ENCODE data around the gene CACNA1G.

The CACNA1G gene

GRCh38 chr17:50564916-50565315 lies 4.4 kb downstream of the CACNA1G start:
- Histone ChIP-seq H3K36me3 (ENCODE audit: insufficient read depth, low read length) (no peaks in the 10 kb centered on the region), H3K4me3 (ENCODE audit: low read depth, low read length, poor library complexity, severe bottlenecking) (no peak overlapping the region), H3K27me3 (ENCODE audit: insufficient read depth, low read length) (no peaks in the 10 kb centered on the region; the same call in 1 of the 2 replicates), H2AFZ (ENCODE audit: low read length) (no peak overlapping the region), H3K79me2 (ENCODE audit: insufficient read depth, low read length) (no peaks in the 10 kb centered on the region), H3K9me3 (ENCODE audit: low read length) (no peaks in the 10 kb centered on the region), H3K4me2 (ENCODE audit: low read length) (no peak overlapping the region), H3K9ac (ENCODE audit: low read length) (no peak overlapping the region), H3K4me1 (ENCODE audit: insufficient read depth, low read length, severe bottlenecking) (peaks cover 9% of the 10 kb centered on the region), H3K27ac (ENCODE audit: low read depth, low read length, poor library complexity, severe bottlenecking) (no peak overlapping the region), H3F3A (ENCODE audit: insufficient read depth, low read length) (no peaks in the 10 kb centered on the region), H3K9me2 (ENCODE audit: low read depth, low read length) (no peaks in the 10 kb centered on the region), H4K20me1 (ENCODE audit: insufficient read depth, low read length) (no peaks in the 10 kb centered on the region)
- no peak for TF ChIP-seq EZH2 (IDR thresholded peaks at IDR 0.05; ENCODE audit: borderline replicate concordance, low read length)
- no peak for TF ChIP-seq CTCF (IDR thresholded peaks at IDR 0.05; ENCODE audit: low read length)

GRCh38 chr17:50565402-50566350 lies 5.2 kb downstream of the CACNA1G start:
- no peaks in the 10 kb centered on the region for H3K9me3 ChIP-seq (ENCODE audit: low read length)
- no peaks in the 10 kb centered on the region for H3F3A ChIP-seq (ENCODE audit: insufficient read depth, low read length)
- no peaks in the 10 kb centered on the region for H3K9me2 ChIP-seq (ENCODE audit: low read depth, low read length)
- no peak overlapping the region for H3K4me3 ChIP-seq (ENCODE audit: low read depth, low read length, poor library complexity, severe bottlenecking)
- no peak overlapping the region for H3K4me2 ChIP-seq (ENCODE audit: low read length)
- H3K36me3 ChIP-seq (ENCODE audit: insufficient read depth, low read length), result no peaks in the 10 kb centered on the region
- TF ChIP-seq EZH2 (IDR thresholded peaks at IDR 0.05; ENCODE audit: borderline replicate concordance, low read length) (no peak), CTCF (IDR thresholded peaks at IDR 0.05; ENCODE audit: low read length) (no peak)
- no peak overlapping the region for H3K27ac ChIP-seq (ENCODE audit: low read depth, low read length, poor library complexity, severe bottlenecking)
- H3K4me1 ChIP-seq (ENCODE audit: insufficient read depth, low read length, severe bottlenecking), result peaks cover 4% of the 10 kb centered on the region
- no peaks in the 10 kb centered on the region; the same call in 1 of the 2 replicates for H3K27me3 ChIP-seq (ENCODE audit: insufficient read depth, low read length)
- no peak overlapping the region for H2AFZ ChIP-seq (ENCODE audit: low read length)
- H4K20me1 ChIP-seq (ENCODE audit: insufficient read depth, low read length), result no peaks in the 10 kb centered on the region
- H3K79me2 ChIP-seq (ENCODE audit: insufficient read depth, low read length), result no peaks in the 10 kb centered on the region
- H3K9ac ChIP-seq (ENCODE audit: low read length), result no peak overlapping the region

- Histone ChIP-seq H4K20me1 (ENCODE audit: insufficient read depth, low read length) (no peaks in the 10 kb centered on the region), H3K4me3 (ENCODE audit: low read depth, low read length, poor library complexity, severe bottlenecking) (no peak overlapping the region), H3K79me2 (ENCODE audit: insufficient read depth, low read length) (no peaks in the 10 kb centered on the region), H3K9me2 (ENCODE audit: low read depth, low read length) (no peaks in the 10 kb centered on the region), H3F3A (ENCODE audit: insufficient read depth, low read length) (no peaks in the 10 kb centered on the region), H3K9ac (ENCODE audit: low read length) (no peak overlapping the region), H3K27me3 (ENCODE audit: insufficient read depth, low read length) (peaks cover 3% of the 10 kb centered on the region; the same call in 1 of the 2 replicates), H3K4me2 (ENCODE audit: low read length) (no peak overlapping the region), H3K9me3 (ENCODE audit: low read length) (no peaks in the 10 kb centered on the region), H3K4me1 (ENCODE audit: insufficient read depth, low read length, severe bottlenecking) (no peaks in the 10 kb centered on the region), H3K27ac (ENCODE audit: low read depth, low read length, poor library complexity, severe bottlenecking) (no peak overlapping the region), H3K36me3 (ENCODE audit: insufficient read depth, low read length) (no peaks in the 10 kb centered on the region), H2AFZ (ENCODE audit: low read length) (no peak overlapping the region)
- TF ChIP-seq CTCF (IDR thresholded peaks at IDR 0.05; ENCODE audit: low read length) (no peak), EZH2 (IDR thresholded peaks at IDR 0.05; ENCODE audit: borderline replicate concordance, low read length) (no peak)
Measured at GRCh38 chr17:50566886-50567285, 6.4 kb downstream of the CACNA1G start.
